ENCODE measurements around the gene KPTN. TPM values are rescaled to one million over a fixed set of nuclear protein-coding genes. Genes with fewer than 3 reads are reported as not detected.

KPTN gene
- total RNA-seq: 4.2 and 4.8 TPM in 2 replicates

DNA sequence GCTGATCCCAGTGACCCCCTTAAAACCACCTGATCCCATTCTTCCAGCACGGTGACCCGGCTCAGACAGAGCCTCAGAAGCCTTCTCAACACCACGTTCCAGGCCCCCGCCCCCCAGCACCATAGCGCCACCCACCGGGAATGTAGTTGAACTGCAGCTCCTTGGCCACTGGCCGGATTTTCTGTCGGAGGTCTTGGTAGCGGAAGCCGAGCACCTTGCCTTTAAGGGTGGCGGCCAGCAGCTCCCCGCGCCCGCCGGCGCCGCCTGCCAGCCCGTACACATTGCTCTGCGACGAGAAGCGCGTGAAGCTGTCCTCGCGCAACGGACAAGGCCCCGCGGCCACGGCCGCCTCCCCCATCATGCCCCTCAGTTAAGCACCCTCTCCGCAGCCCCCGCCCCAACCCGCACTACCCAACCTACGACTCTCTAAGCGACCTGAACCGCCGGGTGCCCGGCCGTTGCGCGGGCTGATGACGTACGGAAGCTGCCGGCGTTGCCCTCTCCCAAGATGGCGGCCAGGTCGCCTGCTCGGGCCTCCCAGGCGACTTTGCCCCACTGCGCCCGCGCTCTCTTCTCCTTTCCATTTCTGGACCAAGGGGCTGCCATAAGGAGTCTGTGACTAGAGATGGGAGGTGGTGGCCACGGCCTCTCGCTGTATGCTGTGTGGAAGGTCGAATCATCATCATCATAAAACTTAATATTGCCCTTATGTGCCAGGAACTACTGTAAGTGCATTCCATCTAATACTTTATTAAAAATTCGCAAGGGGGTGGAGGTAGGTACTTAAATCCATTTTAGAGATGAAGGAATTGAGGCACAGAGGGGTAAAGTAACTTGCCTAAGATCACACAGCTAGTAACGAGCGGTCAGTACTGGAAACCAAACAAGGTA lies at the start of gene KPTN:
TSS of gene KPTN (minus strand) at position 420 of the 891 bp plus-strand sequence. CDS start at position 361, 59 bp downstream.

GRCh38 chr19:47514869-47515588 lies 31.0 kb upstream of the KPTN start, which contains the start of gene NAPA:
Gene NAPA, minus strand, starts transcription at chr19:47515063. Its CDS starts 123 bp downstream, at chr19:47514940.

DNA sequence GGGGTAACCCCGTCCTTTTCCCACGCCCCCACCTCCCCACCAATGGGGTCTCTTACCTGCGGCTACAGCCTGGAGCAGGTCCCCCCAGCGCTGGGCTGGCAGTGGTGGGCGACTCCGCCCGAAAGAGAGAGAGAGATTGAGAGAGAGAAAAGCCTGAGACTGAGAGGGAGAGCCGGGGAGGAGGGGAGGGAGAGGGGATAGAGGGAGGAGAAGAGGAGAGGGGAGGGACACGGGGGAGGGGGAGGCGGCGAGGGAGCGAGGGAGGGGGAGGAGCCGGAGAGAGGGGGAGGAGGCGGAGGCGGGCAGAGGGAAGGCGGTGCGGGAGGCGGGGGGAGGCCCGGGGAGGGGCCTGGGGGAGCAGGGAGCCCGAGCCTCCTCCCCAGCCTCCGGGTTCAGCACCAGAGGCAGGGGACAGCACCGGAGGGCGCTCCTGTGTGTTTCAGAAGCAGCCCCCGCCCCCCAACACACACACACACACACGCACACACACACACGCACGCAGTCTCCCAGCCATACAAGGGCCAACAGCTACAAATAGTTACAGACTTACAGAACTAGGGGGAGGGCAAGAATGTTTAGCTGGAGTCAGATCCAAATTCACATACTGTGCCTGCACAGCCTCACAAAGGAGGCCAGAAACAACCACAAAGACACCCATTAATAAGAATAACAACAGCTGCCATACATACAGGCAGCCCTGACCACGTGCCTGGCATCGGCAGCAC lies 12.1 kb downstream of the KPTN start, which contains the start of gene SLC8A2:
TSS of gene SLC8A2 (minus strand) at position 161 of the 725 bp plus-strand sequence. CDS start 5,490 bp downstream, outside the sequence.

Other genes with a start within 250 kb of the KPTN start
- 11.0 and 11.2 TPM in 2 replicates for gene CCDC9, start 227.7 kb downstream of the KPTN start, total RNA-seq
- gene INAFM1, start 209.3 kb downstream of the KPTN start, total RNA-seq: 1.5 and 1.7 TPM in 2 replicates
- gene C5AR1, start 174.4 kb downstream of the KPTN start, total RNA-seq: under 0.01 and 0.62 TPM in 2 replicates
- 0.53 and 1.1 TPM in 2 replicates for gene C5AR2, start 152.0 kb downstream of the KPTN start, total RNA-seq
- gene DHX34, start 134.9 kb downstream of the KPTN start, total RNA-seq: 5.4 and 7.0 TPM in 2 replicates
- gene MEIS3, start 64.7 kb downstream of the KPTN start, total RNA-seq: 3.8 and 11.0 TPM in 2 replicates
- gene SLC8A2, start 12.3 kb downstream of the KPTN start, total RNA-seq: 0.12 TPM in 1 of 2 replicates, not detected in the other
- 96.4 and 113 TPM in 2 replicates for gene NAPA, start 30.8 kb upstream of the KPTN start, total RNA-seq
- gene ZNF541, start 88.9 kb upstream of the KPTN start, total RNA-seq: 0.12 and 0.13 TPM in 2 replicates
- 2.8 and 4.1 TPM in 2 replicates for gene BICRA, start 124.9 kb upstream of the KPTN start, total RNA-seq
- gene EHD2, start 229.2 kb upstream of the KPTN start, total RNA-seq: 146 and 197 TPM in 2 replicates